B cell (primary cell): ENCODE data around the gene C3orf85. TPM values are rescaled to one million over a fixed set of nuclear protein-coding genes. Genes with fewer than 3 reads are reported as not detected.

ENCODE experiments used
- ATAC-seq: fragments of 200-7000 bp; cut with Tn5 transposase; one replicate; pipeline ENCODE4 v1.10.0; 2021; ENCODE audit warnings: low read depth, mild to moderate bottlenecking, moderate number of reproducible peaks, moderate library complexity
- CTCF ChIA-PET: fragments of 350-600 bp; sonication (Branson Sonifier 250); formaldehyde crosslinking; loops from one replicate; lab custom pipeline; 2021; ENCODE audit warnings: antibody characterized with exemption, inconsistent platforms; lab: Charles Lee
- POLR2A ChIA-PET: fragments of 350-600 bp; sonication (Branson Sonifier 250); formaldehyde crosslinking; loops from one replicate; lab custom pipeline; 2021; ENCODE audit warnings: antibody characterized with exemption; lab: Charles Lee
- DNase-seq: peaks from one replicate; pipeline ENCODE4 v3.0.0; 2013
- H2AFZ ChIP-seq: 2 replicates; pipeline ENCODE4 v1.6.1; 2012; ENCODE audit warnings: mild to moderate bottlenecking, low read depth, low read length; ENCODE audit not compliant: insufficient read depth, poor library complexity, severe bottlenecking
- H3K27ac ChIP-seq, 2 donors: 1 replicate in 1 of 2; 2 replicates in 1 of 2; pipeline ENCODE4 v1.5.1; 2012 to 2013; ENCODE audit warnings: low read length in 2 of 2, mild to moderate bottlenecking in 2 of 2, moderate library complexity in 1 of 2
- H3K27me3 ChIP-seq, 4 experiments: fragments of 200-600 bp in 1 of 4; sonication (generic) in 1 of 4; replicated peaks in 1 of 4; 1 replicate in 2 of 4; 2 replicates in 2 of 4; pipeline versions ENCODE4 v1.6.1 to v1.7.0; 2013 to 2016; ENCODE audit warnings: low read length in 3 of 4, mild to moderate bottlenecking in 2 of 4, mixed read lengths in 1 of 4, moderate library complexity in 1 of 4; ENCODE audit not compliant: insufficient read depth in 4 of 4, control insufficient read depth in 3 of 4; ENCODE audit errors: control extremely low read depth in 1 of 4
- H3K36me3 ChIP-seq, 2 experiments: replicated peaks in 1 of 2; 1 replicate in 1 of 2; 2 replicates in 1 of 2; pipeline versions ENCODE4 v1.6.1 to v1.7.1; 2013; ENCODE audit warnings: low read length in 1 of 2; ENCODE audit not compliant: insufficient read depth in 2 of 2, control insufficient read depth in 1 of 2; ENCODE audit errors: control extremely low read depth in 1 of 2, extremely low read depth in 1 of 2
- H3K4me1 ChIP-seq, 2 donors: fragments of 200-600 bp in 1 of 2; sonication (generic) in 1 of 2; 1 replicate in 1 of 2; 2 replicates in 1 of 2; pipeline versions ENCODE4 v1.5.1 to v1.6.1; 2013 to 2017; ENCODE audit warnings: low read length in 2 of 2; ENCODE audit not compliant: control insufficient read depth in 2 of 2, insufficient read depth in 2 of 2
- H3K4me2 ChIP-seq: replicated peaks from 2 replicates; pipeline ENCODE3; 2012; ENCODE audit warnings: mild to moderate bottlenecking, low read depth, low read length; ENCODE audit not compliant: poor library complexity, severe bottlenecking
- H3K4me3 ChIP-seq, 5 experiments: fragments of 200-600 bp in 1 of 5; sonication (generic) in 1 of 5; 1 replicate in 3 of 5; 2 replicates in 2 of 5; pipeline versions ENCODE4 v1.5.1 to v1.7.0; 2011 to 2016; ENCODE audit warnings: low read length in 4 of 5, mild to moderate bottlenecking in 4 of 5, low read depth in 2 of 5, control low read depth in 1 of 5, moderate library complexity in 1 of 5; ENCODE audit not compliant: insufficient read depth in 1 of 5; ENCODE audit errors: control extremely low read depth in 1 of 5, extremely low read depth in 1 of 5
- H3K79me2 ChIP-seq: fragments of 200-600 bp; sonication (generic); one replicate; pipeline ENCODE4 v1.6.0; 2016; ENCODE audit warnings: low read length; ENCODE audit not compliant: control insufficient read depth, insufficient read depth
- H3K9ac ChIP-seq: fragments of 200-600 bp; sonication (generic); 2 replicates; pipeline ENCODE4 v1.6.1; 2017; ENCODE audit warnings: mild to moderate bottlenecking, low read length, moderate library complexity
- H3K9me3 ChIP-seq, 3 donors: one replicate each; pipeline versions ENCODE4 v1.6.1 to v1.7.1; 2013; ENCODE audit warnings: low read length in 2 of 3; ENCODE audit not compliant: control insufficient read depth in 2 of 3, insufficient read depth in 1 of 3; ENCODE audit errors: control extremely low read depth in 1 of 3
- H4K20me1 ChIP-seq: 2 replicates; pipeline ENCODE4 v1.6.0; 2012; ENCODE audit warnings: mild to moderate bottlenecking, low read length; ENCODE audit not compliant: insufficient read depth, control insufficient read depth, poor library complexity, severe bottlenecking
- H3K27ac Mint-ChIP-seq: one replicate; pipeline ENCODE4 v1.8.0; 2021; ENCODE audit warnings: mixed read lengths
- H3K27me3 Mint-ChIP-seq: one replicate; pipeline ENCODE4 v1.8.0; 2021; ENCODE audit warnings: mixed read lengths
- H3K4me1 Mint-ChIP-seq: one replicate; pipeline ENCODE4 v1.8.0; 2021; ENCODE audit warnings: mixed read lengths
- H3K4me3 Mint-ChIP-seq: one replicate; pipeline ENCODE4 v1.8.0; 2021; ENCODE audit warnings: mixed read lengths
- H3K9me3 Mint-ChIP-seq: one replicate; pipeline ENCODE4 v1.8.0; 2022; ENCODE audit warnings: mixed read lengths; ENCODE audit not compliant: insufficient read depth
- CTCF ChIP-seq: fragments of 200-600 bp; IDR thresholded peaks from one replicate; pipeline ENCODE4 v1.8.0; 2022; ENCODE audit warnings: antibody characterized with exemption, mild to moderate bottlenecking
- EZH2 ChIP-seq: IDR thresholded peaks from 2 replicates; pipeline ENCODE4 v1.6.1; 2012; ENCODE audit warnings: borderline replicate concordance, low read depth, mild to moderate bottlenecking, moderate library complexity, low read length; ENCODE audit not compliant: insufficient read depth, poor library complexity, severe bottlenecking
- WGBS: methylation state at CpG from one replicate; pipeline ENCODE4 v1.1.5; 2013; ENCODE audit warnings: missing lambda C conversion rate; ENCODE audit not compliant: insufficient coverage; 5-methylcytosine and 5-hydroxymethylcytosine counted together
- intact Hi-C: fragments of 100-400 bp; cut with micrococcal nuclease; formaldehyde crosslinking; loops from one replicate; pipeline ENCODE4 v1.10.0; 2022
- polyA plus RNA-seq: library from polyadenylated mRNA; depleted of rRNA; stranded (reverse); fragments of >200 nt; gene quantifications from 2 replicates; pipeline ENCODE4 v1.2.3, GENCODE V29; 2012
- total RNA-seq, 2 donors: library from RNA; stranded (reverse); fragments of 120-200 nt in 1 of 2; gene quantifications; 1 replicate in 1 of 2; 2 replicates in 1 of 2; pipeline versions ENCODE4 v1.2.3 to v1.2.4, GENCODE V29; 2013 to 2022

The C3orf85 gene
- total and polyA plus RNA-seq, 2 donors (not counting 1 experiment from before 2014, with no cell fraction given), result not detected

GRCh38 chr3:109118584-109118983 lies 17.9 kb upstream of the C3orf85 start:
- no peaks in the 10 kb centered on the region for H4K20me1 ChIP-seq
- DNase-seq (no peak), ATAC-seq (no peak)
- Mint-ChIP-seq H3K27ac (no peak overlapping the region), H3K4me1 (peaks cover 13% of the 10 kb centered on the region), H3K27me3 (no peaks in the 10 kb centered on the region), H3K9me3 (no peaks in the 10 kb centered on the region), H3K4me3 (no peak overlapping the region)
- WGBS, result 90% methylated on average over 2 of the region's 7 CpGs
- intact Hi-C loops, result no loop called here
- H3K4me3 ChIP-seq, result no peak overlapping the region
- H2AFZ ChIP-seq, result no peak overlapping the region
- peaks cover 0 to 3% (median 0%) of the 10 kb centered on the region in 3 donors for H3K9me3 ChIP-seq
- H3K79me2 ChIP-seq, result no peaks in the 10 kb centered on the region
- TF ChIP-seq CTCF (no peak), EZH2 (no peak)
- no peak overlapping the region for H3K4me2 ChIP-seq
- H3K36me3 ChIP-seq, result no peaks in the 10 kb centered on the region
- H3K4me1 ChIP-seq, result no peaks in the 10 kb centered on the region
- H3K9ac ChIP-seq, result no peak overlapping the region
- ChIA-PET POLR2A (no interaction called here), CTCF (interaction anchor here (0.9 kb wide), 1 partner anchor 24 kb away, joined by 3 read pairs; no protein-coding TSS in a partner anchor)
- H3K27me3 ChIP-seq, result no peaks in the 10 kb centered on the region
- H3K27ac ChIP-seq, result no peak overlapping the region

GRCh38 chr3:109122690-109123089 lies 13.8 kb upstream of the C3orf85 start:
- Mint-ChIP-seq H3K4me3 (no peak overlapping the region), H3K4me1 (peaks cover 13% of the 10 kb centered on the region), H3K27me3 (no peaks in the 10 kb centered on the region), H3K27ac (no peak overlapping the region), H3K9me3 (no peaks in the 10 kb centered on the region)
- no peak overlapping the region for H3K27ac ChIP-seq
- TF ChIP-seq EZH2 (no peak), CTCF (no peak)
- POLR2A ChIA-PET, result no interaction called here
- no peak overlapping the region for H3K4me3 ChIP-seq
- H3K36me3 ChIP-seq, result no peaks in the 10 kb centered on the region
- H3K79me2 ChIP-seq, result no peaks in the 10 kb centered on the region
- H3K27me3 ChIP-seq, result no peaks in the 10 kb centered on the region
- H3K4me1 ChIP-seq, result no peaks in the 10 kb centered on the region
- H3K9me3 ChIP-seq, result peaks cover 0 to 3% (median 0%) of the 10 kb centered on the region in 3 donors
- DNase-seq, result peak; percentile 3
- CTCF ChIA-PET, result no interaction called here
- no peak overlapping the region for H3K4me2 ChIP-seq
- ATAC-seq, result no peak
- H4K20me1 ChIP-seq, result no peaks in the 10 kb centered on the region
- no peak overlapping the region for H2AFZ ChIP-seq
- no peak overlapping the region for H3K9ac ChIP-seq
- intact Hi-C loops, result no loop called here
